ENCODE measurements around the gene ACTA2. TPM values are rescaled to one million over a fixed set of nuclear protein-coding genes. Genes with fewer than 3 reads are reported as not detected.

ACTA2 gene
- total RNA-seq, 2 experiments from 2014 or later: 28.2 to 34.5 TPM

GRCh38 chr10:88989824-88990383, 37.3 kb upstream of the ACTA2 start:
- Mint-ChIP-seq H3K9me3 (ENCODE audit: low read depth) (peaks cover 7% of the 10 kb centered on the region), H3K27ac (peak overlapping the region; percentile 98), H3K4me1 (peaks cover 62% of the 10 kb centered on the region), H3K27me3 (no peaks in the 10 kb centered on the region), H3K36me3 (peaks cover 37% of the 10 kb centered on the region), H3K4me3 (peak overlapping the region; percentile 94)
- CTCF ChIA-PET: interaction anchor here (0.7 to 10.8 kb wide), 19 partner anchors 10 to 424 kb away, joined by 3 to 70 read pairs (median 4); partner anchors contain the start of genes ACTA2, CH25H, IFIT3 and IFIT5
- ATAC-seq (peak; percentile 0), DNase-seq (no peak)

DNA sequence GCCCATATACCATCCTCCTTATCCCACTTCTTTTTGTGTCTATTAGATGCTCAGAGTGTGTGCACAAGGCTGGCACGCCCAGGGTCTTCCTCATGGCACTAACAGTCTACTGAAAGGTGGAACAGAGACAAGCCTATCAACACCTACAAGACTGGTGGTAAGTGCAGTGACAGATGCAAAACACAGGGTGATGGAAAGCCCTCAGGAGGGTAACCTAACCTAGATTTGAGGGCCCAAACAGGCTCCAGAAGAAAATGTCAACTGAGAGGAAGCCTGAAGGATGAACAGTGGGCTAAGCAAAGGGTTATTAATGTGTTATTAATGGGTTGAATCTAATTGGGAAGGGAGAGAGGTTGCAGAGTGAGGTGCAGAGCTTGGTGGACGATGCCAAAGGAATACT, 36.9 kb upstream of the ACTA2 start:
- Mint-ChIP-seq H3K4me3 (peak overlapping the region; percentile 94), H3K27ac (peak overlapping the region; percentile 98), H3K9me3 (ENCODE audit: low read depth) (peaks cover 7% of the 10 kb centered on the region), H3K4me1 (peaks cover 64% of the 10 kb centered on the region), H3K36me3 (peaks cover 41% of the 10 kb centered on the region), H3K27me3 (no peaks in the 10 kb centered on the region)
- CTCF ChIA-PET: interaction anchor here (1.1 to 10.8 kb wide), 11 partner anchors 11 to 160 kb away, joined by 3 to 70 read pairs (median 5); partner anchors contain the start of genes ACTA2 and STAMBPL1
- DNase-seq: no peak
- ATAC-seq: no peak

- Mint-ChIP-seq H3K27me3 (no peaks in the 10 kb centered on the region), H3K4me3 (no peak overlapping the region), H3K9me3 (ENCODE audit: low read depth) (peaks cover 7% of the 10 kb centered on the region), H3K36me3 (peaks cover 43% of the 10 kb centered on the region), H3K4me1 (peaks cover 62% of the 10 kb centered on the region), H3K27ac (peak overlapping the region; percentile 80)
- CTCF ChIA-PET: interaction anchor here (0.9 to 1.9 kb wide), 7 partner anchors 8 to 55 kb away, joined by 4 to 14 read pairs (median 7); no protein-coding TSS in a partner anchor
- ATAC-seq (no peak), DNase-seq (no peak)
Measured at GRCh38 chr10:88987840-88988239, 35.3 kb upstream of the ACTA2 start.

DNA sequence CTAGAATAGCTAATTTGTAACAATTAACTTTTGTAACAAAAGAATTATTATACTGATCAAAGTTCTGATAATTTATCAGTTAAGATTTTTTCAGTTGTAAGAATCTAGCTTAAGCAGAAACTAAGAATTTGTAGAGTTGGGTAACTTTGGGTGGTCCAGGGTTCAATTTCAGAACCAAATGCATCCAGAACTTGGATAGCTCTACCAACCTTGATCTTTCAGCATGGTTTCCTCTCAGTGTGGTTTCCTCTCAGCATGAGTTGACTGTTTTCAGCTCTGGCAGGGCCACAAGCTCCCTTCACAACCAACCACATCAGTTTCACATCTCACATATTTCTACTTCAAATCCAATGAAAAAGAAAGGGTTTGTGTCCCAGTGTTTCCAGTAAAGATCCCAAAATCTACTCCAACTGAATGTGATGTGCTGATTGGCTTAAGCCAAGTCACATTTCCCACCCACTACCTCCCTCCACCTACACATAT, 34.7 kb upstream of the ACTA2 start:
- Mint-ChIP-seq H3K36me3 (peaks cover 42% of the 10 kb centered on the region), H3K4me3 (peak overlapping the region; percentile 47), H3K9me3 (ENCODE audit: low read depth) (peaks cover 7% of the 10 kb centered on the region), H3K27ac (peak overlapping the region; percentile 80), H3K27me3 (no peaks in the 10 kb centered on the region), H3K4me1 (peaks cover 59% of the 10 kb centered on the region)
- DNase-seq (peak; percentile 74), ATAC-seq (peak; percentile 20)
- CTCF ChIA-PET: interaction anchor here (0.7 to 1.9 kb wide), 9 partner anchors 9 to 54 kb away, joined by 3 to 14 read pairs (median 6); no protein-coding TSS in a partner anchor

DNA sequence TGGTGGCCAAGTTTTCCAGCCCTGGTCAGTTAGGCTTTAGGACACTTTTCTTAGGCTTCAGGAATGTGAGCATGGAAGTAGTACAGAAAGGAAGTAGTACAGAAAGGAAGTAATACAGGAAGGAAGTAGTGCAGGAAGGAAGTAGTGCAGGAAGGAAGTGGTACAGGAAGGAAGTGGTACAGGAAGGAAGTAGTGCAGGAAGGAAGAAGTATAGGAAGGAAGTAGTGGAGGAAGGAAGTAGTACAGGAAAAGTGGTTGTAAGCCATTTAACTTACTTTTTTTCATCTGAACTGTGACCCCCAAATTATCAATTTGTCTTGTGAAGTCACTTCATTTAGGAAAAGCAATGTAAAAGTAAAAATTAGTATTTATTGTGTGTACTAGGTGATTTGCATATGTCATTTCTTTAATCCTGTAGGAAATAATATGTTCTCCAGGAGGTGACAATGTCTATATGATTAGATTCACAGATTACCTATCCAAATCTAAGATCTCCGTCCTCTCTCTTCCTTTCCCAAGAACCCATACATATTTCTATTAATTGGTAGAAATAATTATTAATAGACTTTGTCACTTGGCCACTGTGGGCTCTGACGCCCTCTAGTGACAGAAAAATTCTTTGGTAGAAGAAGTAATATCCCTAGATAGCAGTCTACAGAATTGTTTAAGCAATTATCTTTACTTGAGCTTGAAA, 34.1 kb upstream of the ACTA2 start:
- no peak for ATAC-seq
- Mint-ChIP-seq H3K4me1 (peaks cover 59% of the 10 kb centered on the region), H3K36me3 (peaks cover 39% of the 10 kb centered on the region), H3K9me3 (ENCODE audit: low read depth) (peaks cover 7% of the 10 kb centered on the region), H3K27ac (peak overlapping the region; percentile 73), H3K4me3 (no peak overlapping the region), H3K27me3 (no peaks in the 10 kb centered on the region)
- no peak for DNase-seq
- CTCF ChIA-PET: interaction anchor here (0.7 to 1.9 kb wide), 8 partner anchors 8 to 53 kb away, joined by 3 to 14 read pairs (median 6); no protein-coding TSS in a partner anchor

GRCh38 chr10:88984525-88984924, 32.0 kb upstream of the ACTA2 start:
- Mint-ChIP-seq H3K4me1 (peaks cover 49% of the 10 kb centered on the region), H3K27ac (peak overlapping the region; percentile 5), H3K36me3 (peaks cover 36% of the 10 kb centered on the region), H3K9me3 (ENCODE audit: low read depth) (peaks cover 7% of the 10 kb centered on the region), H3K27me3 (no peaks in the 10 kb centered on the region), H3K4me3 (no peak overlapping the region)
- ATAC-seq: no peak
- CTCF ChIA-PET: interaction anchor here (0.8 kb wide), 1 partner anchor 8 kb away, joined by 4 read pairs; no protein-coding TSS in a partner anchor
- DNase-seq: no peak

- ATAC-seq (no peak), DNase-seq (no peak)
- Mint-ChIP-seq H3K36me3 (peaks cover 36% of the 10 kb centered on the region), H3K27me3 (no peaks in the 10 kb centered on the region), H3K9me3 (ENCODE audit: low read depth) (peaks cover 7% of the 10 kb centered on the region), H3K27ac (no peak overlapping the region), H3K4me3 (no peak overlapping the region), H3K4me1 (peaks cover 46% of the 10 kb centered on the region)
- CTCF ChIA-PET: no interaction called here
Measured at GRCh38 chr10:88983939-88984338, 31.4 kb upstream of the ACTA2 start.

- peaks cover 7% of the 10 kb centered on the region for H3K9me3 Mint-ChIP-seq (ENCODE audit: low read depth)
- H3K27me3 Mint-ChIP-seq: no peaks in the 10 kb centered on the region
- CTCF ChIA-PET: interaction anchor here (0.8 to 1.4 kb wide), 3 partner anchors 13 to 49 kb away, joined by 3 to 10 read pairs (median 3); no protein-coding TSS in a partner anchor
- ATAC-seq: no peak
- H3K4me3 Mint-ChIP-seq: no peak overlapping the region
- peaks cover 36% of the 10 kb centered on the region for H3K36me3 Mint-ChIP-seq
- peaks cover 40% of the 10 kb centered on the region for H3K4me1 Mint-ChIP-seq
- no peak overlapping the region for H3K27ac Mint-ChIP-seq
- DNase-seq: no peak
Measured at GRCh38 chr10:88983206-88983605, 30.6 kb upstream of the ACTA2 start.

DNA sequence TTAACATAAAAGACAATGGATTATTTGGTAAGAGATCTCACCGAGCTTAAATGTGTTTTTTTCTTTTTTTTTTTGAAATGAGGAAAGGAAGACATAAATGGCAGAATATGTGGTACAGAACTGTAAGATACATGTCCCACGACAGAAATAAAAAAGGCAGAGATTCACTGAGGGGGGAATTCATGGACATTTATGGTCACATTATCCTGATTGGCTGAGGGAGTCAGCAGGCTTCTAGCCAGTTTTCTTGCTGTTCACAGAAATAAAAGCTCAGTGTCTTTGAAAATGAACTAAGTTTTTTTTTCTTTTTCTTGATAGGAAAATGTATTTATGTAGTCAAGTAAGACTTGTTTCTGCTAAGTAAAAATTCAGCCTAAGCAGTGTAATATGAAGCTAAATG, 29.8 kb upstream of the ACTA2 start:
- Mint-ChIP-seq H3K4me1 (peaks cover 31% of the 10 kb centered on the region), H3K9me3 (ENCODE audit: low read depth) (peaks cover 7% of the 10 kb centered on the region), H3K27ac (no peak overlapping the region), H3K27me3 (no peaks in the 10 kb centered on the region), H3K4me3 (no peak overlapping the region), H3K36me3 (peaks cover 29% of the 10 kb centered on the region)
- ATAC-seq (no peak), DNase-seq (no peak)
- CTCF ChIA-PET: interaction anchor here (1.0 to 1.4 kb wide), 3 partner anchors 12 to 48 kb away, joined by 3 to 10 read pairs (median 3); no protein-coding TSS in a partner anchor

- H3K27ac Mint-ChIP-seq: no peak overlapping the region
- no peak for DNase-seq
- H3K36me3 Mint-ChIP-seq: peaks cover 25% of the 10 kb centered on the region
- no peak for ATAC-seq
- peaks cover 5% of the 10 kb centered on the region for H3K9me3 Mint-ChIP-seq (ENCODE audit: low read depth)
- no peaks in the 10 kb centered on the region for H3K27me3 Mint-ChIP-seq
- H3K4me1 Mint-ChIP-seq: peaks cover 27% of the 10 kb centered on the region
- H3K4me3 Mint-ChIP-seq: no peak overlapping the region
- CTCF ChIA-PET: interaction anchor here (1.0 kb wide), 1 partner anchor 13 kb away, joined by 3 read pairs; no protein-coding TSS in a partner anchor
Measured at GRCh38 chr10:88981435-88981834, 28.9 kb upstream of the ACTA2 start.

DNA sequence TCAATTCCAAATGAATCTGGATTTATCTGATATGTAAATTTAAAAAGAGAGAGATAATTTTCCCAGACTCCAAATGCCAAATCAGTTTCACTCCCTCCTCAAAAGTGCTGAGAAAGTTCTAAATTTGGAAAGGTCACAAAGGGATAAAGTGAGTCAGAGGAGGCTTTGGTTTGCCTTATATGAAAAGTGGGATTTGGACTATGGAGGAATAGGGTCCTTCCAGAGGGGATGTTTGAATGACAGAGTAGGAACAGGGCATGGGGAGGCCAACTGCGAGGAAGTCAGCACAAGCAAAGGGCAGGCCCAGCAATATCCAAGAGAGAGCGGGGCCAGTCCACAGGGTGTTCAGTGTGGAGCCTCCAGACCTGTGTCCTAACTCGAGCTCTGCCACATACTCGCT, 28.2 kb upstream of the ACTA2 start:
- CTCF ChIA-PET: no interaction called here
- H3K4me1 Mint-ChIP-seq: peaks cover 28% of the 10 kb centered on the region
- H3K27ac Mint-ChIP-seq: no peak overlapping the region
- H3K9me3 Mint-ChIP-seq (ENCODE audit: low read depth): no peaks in the 10 kb centered on the region
- H3K27me3 Mint-ChIP-seq: no peaks in the 10 kb centered on the region
- DNase-seq (no peak), ATAC-seq (no peak)
- no peak overlapping the region for H3K4me3 Mint-ChIP-seq
- peaks cover 20% of the 10 kb centered on the region for H3K36me3 Mint-ChIP-seq

DNA sequence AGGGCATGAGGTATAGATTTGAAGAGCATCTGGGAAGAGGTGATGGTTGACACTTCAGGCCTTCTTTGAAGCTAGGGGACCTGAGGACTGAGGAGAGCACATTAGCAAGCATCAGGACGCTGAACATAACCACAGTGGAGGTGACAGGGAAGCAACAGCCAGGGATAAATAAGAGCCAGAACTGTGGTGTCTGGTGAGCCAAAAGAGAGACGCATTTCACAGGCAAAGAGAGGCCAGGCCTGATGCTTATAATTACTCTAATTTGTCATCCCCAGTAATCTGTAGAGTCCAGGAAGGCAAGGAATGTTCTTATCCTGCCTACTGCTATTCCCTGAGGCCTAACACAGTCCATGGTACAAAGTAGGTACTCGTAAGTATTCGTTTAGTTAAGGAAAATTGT, 27.7 kb upstream of the ACTA2 start:
- no peaks in the 10 kb centered on the region for H3K27me3 Mint-ChIP-seq
- H3K27ac Mint-ChIP-seq: no peak overlapping the region
- no peaks in the 10 kb centered on the region for H3K9me3 Mint-ChIP-seq (ENCODE audit: low read depth)
- no peak overlapping the region for H3K4me3 Mint-ChIP-seq
- DNase-seq: no peak
- CTCF ChIA-PET: no interaction called here
- H3K36me3 Mint-ChIP-seq: peaks cover 20% of the 10 kb centered on the region
- no peak for ATAC-seq
- H3K4me1 Mint-ChIP-seq: peaks cover 29% of the 10 kb centered on the region

DNA sequence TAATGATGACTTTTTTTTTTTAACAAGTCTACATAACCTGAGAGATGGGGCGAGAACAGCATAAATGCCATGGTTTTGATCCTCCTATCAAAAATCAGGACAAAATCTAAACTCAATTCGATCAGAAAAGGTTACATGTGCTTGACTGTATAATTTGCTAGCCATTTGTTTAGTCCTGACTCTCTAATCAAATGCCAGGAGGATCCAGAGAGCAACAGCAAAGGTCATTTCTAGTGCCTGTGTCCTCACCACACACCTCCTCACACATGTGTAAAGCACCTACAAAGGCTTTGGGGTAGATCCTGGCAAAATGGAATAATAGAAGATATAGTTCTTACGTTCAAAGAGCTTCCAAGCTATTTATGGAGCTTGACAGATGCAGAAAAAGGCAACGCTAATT, 27.0 kb upstream of the ACTA2 start:
- DNase-seq: no peak
- ATAC-seq: no peak
- CTCF ChIA-PET: no interaction called here
- Mint-ChIP-seq H3K4me1 (peaks cover 31% of the 10 kb centered on the region), H3K27ac (no peak overlapping the region), H3K9me3 (ENCODE audit: low read depth) (no peaks in the 10 kb centered on the region), H3K27me3 (no peaks in the 10 kb centered on the region), H3K36me3 (peaks cover 18% of the 10 kb centered on the region), H3K4me3 (no peak overlapping the region)

All from activated CD8-positive, alpha-beta memory T cell treated with anti-CD3 and anti-CD28 coated beads, Interleukin-2, amount 10 ng/mL, durations not matched to agents 7 days and 5 days (primary cell).